ENCODE results near the gene SNCAIP.

DNA sequence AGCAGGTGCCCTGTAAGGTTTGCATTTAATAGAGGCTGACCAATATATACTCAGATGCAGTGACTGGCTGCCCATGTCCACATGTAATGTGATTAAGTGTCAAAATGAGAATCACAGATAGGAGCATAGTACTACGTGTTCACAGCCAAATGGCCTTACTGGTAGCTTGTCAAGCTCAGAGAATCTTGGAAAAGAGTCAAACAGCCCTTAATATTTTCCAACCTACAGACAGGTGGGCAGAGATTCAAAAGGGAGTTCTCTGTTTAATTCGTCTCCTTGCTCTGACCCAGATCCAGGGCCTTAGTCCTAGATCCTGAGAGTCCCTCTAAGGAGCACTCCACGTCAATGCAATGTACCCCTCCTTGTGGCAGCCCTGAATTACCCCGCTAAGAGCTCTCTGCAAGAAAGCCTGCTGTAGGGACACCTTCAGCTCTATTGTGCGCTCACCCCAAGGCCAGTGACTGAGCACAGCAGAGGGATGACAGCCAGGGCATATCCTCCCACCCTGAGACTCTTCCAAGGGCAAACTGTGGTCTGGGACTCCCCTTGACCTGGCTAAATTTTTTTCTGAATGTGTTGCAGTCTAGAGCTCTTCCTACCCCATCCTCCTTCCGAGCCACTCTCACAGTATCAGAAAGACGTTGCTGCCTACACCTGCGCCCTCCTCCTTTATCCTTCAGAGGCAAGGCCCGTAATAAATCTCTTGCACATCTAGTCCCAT is 159.2 kb downstream of the SNCAIP start:
- TF ChIP-seq, protein P1, sequence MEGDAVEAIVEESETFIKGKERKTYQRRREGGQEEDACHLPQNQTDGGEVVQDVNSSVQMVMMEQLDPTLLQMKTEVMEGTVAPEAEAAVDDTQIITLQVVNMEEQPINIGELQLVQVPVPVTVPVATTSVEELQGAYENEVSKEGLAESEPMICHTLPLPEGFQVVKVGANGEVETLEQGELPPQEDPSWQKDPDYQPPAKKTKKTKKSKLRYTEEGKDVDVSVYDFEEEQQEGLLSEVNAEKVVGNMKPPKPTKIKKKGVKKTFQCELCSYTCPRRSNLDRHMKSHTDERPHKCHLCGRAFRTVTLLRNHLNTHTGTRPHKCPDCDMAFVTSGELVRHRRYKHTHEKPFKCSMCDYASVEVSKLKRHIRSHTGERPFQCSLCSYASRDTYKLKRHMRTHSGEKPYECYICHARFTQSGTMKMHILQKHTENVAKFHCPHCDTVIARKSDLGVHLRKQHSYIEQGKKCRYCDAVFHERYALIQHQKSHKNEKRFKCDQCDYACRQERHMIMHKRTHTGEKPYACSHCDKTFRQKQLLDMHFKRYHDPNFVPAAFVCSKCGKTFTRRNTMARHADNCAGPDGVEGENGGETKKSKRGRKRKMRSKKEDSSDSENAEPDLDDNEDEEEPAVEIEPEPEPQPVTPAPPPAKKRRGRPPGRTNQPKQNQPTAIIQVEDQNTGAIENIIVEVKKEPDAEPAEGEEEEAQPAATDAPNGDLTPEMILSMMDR (IDR thresholded peaks at IDR 0.05): no peak
- no peak for TF ChIP-seq POLR2A (IDR thresholded peaks at IDR 0.05)

Measured in prostate gland (tissue), 2 donors.